Activated naive CD8-positive, alpha-beta T cell treated with anti-CD3 and anti-CD28 coated beads, Interleukin-2, amount 10 ng/mL, durations not matched to agents 7 days and 5 days (primary cell): ENCODE data around the gene RBM4B. TPM values are rescaled to one million over a fixed set of nuclear protein-coding genes. Genes with fewer than 3 reads are reported as not detected.

Experiments used
- ATAC-seq: fragments of 150-1000 bp; cut with Tn5 transposase; one replicate; pipeline ENCODE4 v1.10.0; 2021; ENCODE audit warnings: low read depth, moderate library complexity
- POLR2A ChIA-PET: fragments of 350-600 bp; sonication (Branson Sonifier 250); formaldehyde crosslinking; loops from one replicate; lab custom pipeline; 2021; ENCODE audit warnings: antibody characterized with exemption; lab: Charles Lee
- DNase-seq: peaks from one replicate; pipeline ENCODE4 v3.0.0; 2021
- H3K27ac Mint-ChIP-seq: one replicate; pipeline ENCODE4 v1.8.0; 2022; ENCODE audit warnings: mild to moderate bottlenecking, mixed read lengths
- H3K27me3 Mint-ChIP-seq: one replicate; pipeline ENCODE4 v1.8.0; 2022; ENCODE audit warnings: mild to moderate bottlenecking, moderate library complexity, mixed read lengths
- H3K36me3 Mint-ChIP-seq: one replicate; pipeline ENCODE4 v1.8.0; 2021; ENCODE audit warnings: mild to moderate bottlenecking, mixed read lengths
- H3K4me1 Mint-ChIP-seq: one replicate; pipeline ENCODE4 v1.8.0; 2021; ENCODE audit warnings: mixed read lengths
- H3K4me3 Mint-ChIP-seq: one replicate; pipeline ENCODE4 v1.8.0; 2022; ENCODE audit warnings: mild to moderate bottlenecking, moderate library complexity, mixed read lengths
- H3K9me3 Mint-ChIP-seq: one replicate; pipeline ENCODE4 v1.8.0; 2021; ENCODE audit warnings: mixed read lengths
- total RNA-seq, 2 experiments: library from RNA; stranded (reverse); gene quantifications; one replicate each; pipeline ENCODE4 v1.2.3, GENCODE V29; 2021

Gene RBM4B
- total RNA-seq, 2 experiments from 2014 or later: 21.1 to 23.4 TPM

GRCh38 chr11:66700337-66700736 lies 22.6 kb upstream of the RBM4B start:
- peaks cover 2% of the 10 kb centered on the region for H3K36me3 Mint-ChIP-seq
- no peak for DNase-seq
- H3K4me1 Mint-ChIP-seq: peaks cover 14% of the 10 kb centered on the region
- H3K4me3 Mint-ChIP-seq: no peak overlapping the region
- H3K27ac Mint-ChIP-seq: no peak overlapping the region
- ATAC-seq: no peak
- no peaks in the 10 kb centered on the region for H3K27me3 Mint-ChIP-seq
- no peaks in the 10 kb centered on the region for H3K9me3 Mint-ChIP-seq
- POLR2A ChIA-PET: no interaction called here

GRCh38 chr11:66698491-66698890 lies 20.8 kb upstream of the RBM4B start:
- H3K27me3 Mint-ChIP-seq: no peaks in the 10 kb centered on the region
- POLR2A ChIA-PET: no interaction called here
- DNase-seq: no peak
- no peaks in the 10 kb centered on the region for H3K9me3 Mint-ChIP-seq
- no peak overlapping the region for H3K4me3 Mint-ChIP-seq
- no peak for ATAC-seq
- peaks cover 12% of the 10 kb centered on the region for H3K4me1 Mint-ChIP-seq
- H3K27ac Mint-ChIP-seq: no peak overlapping the region
- H3K36me3 Mint-ChIP-seq: peaks cover 2% of the 10 kb centered on the region

GRCh38 chr11:66697988-66698387 lies 20.3 kb upstream of the RBM4B start:
- Mint-ChIP-seq H3K27ac (no peak overlapping the region), H3K4me1 (peaks cover 12% of the 10 kb centered on the region), H3K36me3 (peaks cover 2% of the 10 kb centered on the region), H3K27me3 (no peaks in the 10 kb centered on the region), H3K4me3 (no peak overlapping the region), H3K9me3 (no peaks in the 10 kb centered on the region)
- ATAC-seq (no peak), DNase-seq (no peak)
- POLR2A ChIA-PET: no interaction called here

- Mint-ChIP-seq H3K9me3 (no peaks in the 10 kb centered on the region), H3K4me3 (no peak overlapping the region), H3K27ac (no peak overlapping the region), H3K4me1 (peaks cover 3% of the 10 kb centered on the region), H3K36me3 (no peaks in the 10 kb centered on the region), H3K27me3 (no peaks in the 10 kb centered on the region)
- ATAC-seq: no peak
- POLR2A ChIA-PET: interaction anchor here (1.6 kb wide), 1 partner anchor 147 kb away, joined by 4 read pairs; the partner anchor contains the start of gene RCE1
- no peak for DNase-seq
Observed at GRCh38 chr11:66696146-66696545, 18.5 kb upstream of the RBM4B start.

- POLR2A ChIA-PET: interaction anchor here (1.6 kb wide), 1 partner anchor 148 kb away, joined by 4 read pairs; the partner anchor contains the start of gene RCE1
Observed at GRCh38 chr11:66694732-66695207, 17.1 kb upstream of the RBM4B start.

GRCh38 chr11:66694056-66694410 lies 16.3 kb upstream of the RBM4B start:
- POLR2A ChIA-PET: interaction anchor here (0.6 kb wide), 1 partner anchor 139 kb away, joined by 4 read pairs; no protein-coding TSS in a partner anchor
- DNase-seq (no peak), ATAC-seq (no peak)
- no peaks in the 10 kb centered on the region for H3K36me3 Mint-ChIP-seq
- no peak overlapping the region for H3K27ac Mint-ChIP-seq
- H3K27me3 Mint-ChIP-seq: no peaks in the 10 kb centered on the region
- H3K4me1 Mint-ChIP-seq: peaks cover 2% of the 10 kb centered on the region
- no peaks in the 10 kb centered on the region for H3K9me3 Mint-ChIP-seq
- no peak overlapping the region for H3K4me3 Mint-ChIP-seq

More at GRCh38 chr11:66694732-66695207, 17.1 kb upstream of the RBM4B start:
- Mint-ChIP-seq H3K27me3 (no peaks in the 10 kb centered on the region), H3K9me3 (no peaks in the 10 kb centered on the region), H3K4me3 (no peak overlapping the region), H3K36me3 (no peaks in the 10 kb centered on the region), H3K4me1 (peaks cover 2% of the 10 kb centered on the region), H3K27ac (no peak overlapping the region)
- ATAC-seq (peak; percentile 80), DNase-seq (peak; percentile 79)

GRCh38 chr11:66693356-66694055 lies 15.8 kb upstream of the RBM4B start:
- no peaks in the 10 kb centered on the region for H3K9me3 Mint-ChIP-seq
- no peaks in the 10 kb centered on the region for H3K36me3 Mint-ChIP-seq
- H3K4me1 Mint-ChIP-seq: peaks cover 2% of the 10 kb centered on the region
- POLR2A ChIA-PET: interaction anchor here (0.6 kb wide), 1 partner anchor 139 kb away, joined by 4 read pairs; no protein-coding TSS in a partner anchor
- H3K4me3 Mint-ChIP-seq: no peak overlapping the region
- no peak for ATAC-seq
- DNase-seq: no peak
- no peaks in the 10 kb centered on the region for H3K27me3 Mint-ChIP-seq
- H3K27ac Mint-ChIP-seq: no peak overlapping the region

- no peak overlapping the region for H3K4me3 Mint-ChIP-seq
- no peak for DNase-seq
- POLR2A ChIA-PET: no interaction called here
Observed at GRCh38 chr11:66692871-66693331, 15.2 kb upstream of the RBM4B start.

GRCh38 chr11:66692446-66692845 lies 14.8 kb upstream of the RBM4B start:
- H3K36me3 Mint-ChIP-seq: no peaks in the 10 kb centered on the region
- ATAC-seq (no peak), DNase-seq (no peak)
- H3K9me3 Mint-ChIP-seq: no peaks in the 10 kb centered on the region
- H3K4me1 Mint-ChIP-seq: no peaks in the 10 kb centered on the region
- no peak overlapping the region for H3K27ac Mint-ChIP-seq
- H3K4me3 Mint-ChIP-seq: no peak overlapping the region
- POLR2A ChIA-PET: no interaction called here
- H3K27me3 Mint-ChIP-seq: no peaks in the 10 kb centered on the region

More at GRCh38 chr11:66692871-66693331, 15.2 kb upstream of the RBM4B start:
- Mint-ChIP-seq H3K36me3 (no peaks in the 10 kb centered on the region), H3K9me3 (no peaks in the 10 kb centered on the region), H3K4me1 (no peaks in the 10 kb centered on the region), H3K27me3 (no peaks in the 10 kb centered on the region), H3K27ac (no peak overlapping the region)
- ATAC-seq: no peak

- DNase-seq (no peak), ATAC-seq (no peak)
- Mint-ChIP-seq H3K27ac (no peak overlapping the region), H3K4me3 (no peak overlapping the region), H3K4me1 (no peaks in the 10 kb centered on the region), H3K9me3 (no peaks in the 10 kb centered on the region), H3K36me3 (no peaks in the 10 kb centered on the region), H3K27me3 (no peaks in the 10 kb centered on the region)
- POLR2A ChIA-PET: no interaction called here
Observed at GRCh38 chr11:66691311-66691980, 13.8 kb upstream of the RBM4B start.

- no peak overlapping the region for H3K27ac Mint-ChIP-seq
- DNase-seq: no peak
Observed at GRCh38 chr11:66689661-66690590, 12.2 kb upstream of the RBM4B start.

GRCh38 chr11:66688561-66689534 lies 11.2 kb upstream of the RBM4B start:
- ATAC-seq (no peak), DNase-seq (no peak)
- Mint-ChIP-seq H3K4me3 (no peak overlapping the region), H3K36me3 (no peaks in the 10 kb centered on the region), H3K9me3 (no peaks in the 10 kb centered on the region), H3K4me1 (no peaks in the 10 kb centered on the region), H3K27me3 (no peaks in the 10 kb centered on the region), H3K27ac (no peak overlapping the region)
- POLR2A ChIA-PET: no interaction called here

More at GRCh38 chr11:66689661-66690590, 12.2 kb upstream of the RBM4B start:
- no peaks in the 10 kb centered on the region for H3K9me3 Mint-ChIP-seq
- H3K36me3 Mint-ChIP-seq: no peaks in the 10 kb centered on the region
- POLR2A ChIA-PET: no interaction called here
- no peaks in the 10 kb centered on the region for H3K4me1 Mint-ChIP-seq
- no peaks in the 10 kb centered on the region for H3K27me3 Mint-ChIP-seq
- ATAC-seq: no peak
- H3K4me3 Mint-ChIP-seq: no peak overlapping the region
